Measurements from ENCODE around the gene SSBP4.

GRCh38 chr19:18427743-18428113 is 8.5 kb downstream of the SSBP4 start:
- TF ChIP-seq POLR2AphosphoS5 (IDR thresholded peaks at IDR 0.05; ENCODE audit: low read depth, low read length) (no peak), TAF1 (IDR thresholded peaks at IDR 0.05; ENCODE audit: borderline replicate concordance, insufficient read depth, low read length) (no peak), FOXP2 (optimal IDR thresholded peaks at IDR 0.05; ENCODE audit: borderline replicate concordance, extremely low read depth, extremely low read length, insufficient read depth) (no peak)

All from PFSK-1 (cell line).